GM21423 (cell line): ENCODE measurements around the gene CD300LG.
"Not testable (repeated sequence)": the region's sequence is repeated elsewhere in the genome, so short reads cannot be mapped to it uniquely, and the experiment has no call there.

ENCODE experiments used
- ATAC-seq: cut with Tn5 transposase; IDR thresholded peaks from one replicate; pipeline ENCODE4 v1.9.1; 2021; ENCODE audit warnings: mild to moderate bottlenecking, moderate library complexity; ENCODE audit not compliant: unreplicated experiment

The CD300LG gene

GRCh38 chr17:43823350-43824084 lies 23.5 kb upstream of the CD300LG start:
- ATAC-seq = no peak

GRCh38 chr17:43825567-43825966 lies 21.4 kb upstream of the CD300LG start:
- ATAC-seq = no peak

GRCh38 chr17:43826206-43826605 lies 20.8 kb upstream of the CD300LG start:
- no peak for ATAC-seq

GRCh38 chr17:43827596-43827995 lies 19.4 kb upstream of the CD300LG start:
- no peak for ATAC-seq

- ATAC-seq = no peak
Measured at GRCh38 chr17:43829738-43830137, 17.2 kb upstream of the CD300LG start.

- ATAC-seq = no peak
Measured at GRCh38 chr17:43830510-43831140, 16.4 kb upstream of the CD300LG start.

GRCh38 chr17:43831633-43832032 lies 15.3 kb upstream of the CD300LG start:
- no peak for ATAC-seq

- ATAC-seq = no peak
Measured at GRCh38 chr17:43832168-43832975, 14.6 kb upstream of the CD300LG start.

- no peak for ATAC-seq
Measured at GRCh38 chr17:43832976-43833829, 13.8 kb upstream of the CD300LG start, which contains the start of gene MPP3. Gene MPP3, minus strand, starts transcription at chr17:43833146. Its CDS starts 1,240 bp downstream, at chr17:43831906.

GRCh38 chr17:43834106-43834505 lies 12.9 kb upstream of the CD300LG start:
- ATAC-seq = no peak

- ATAC-seq = no peak
Measured at GRCh38 chr17:43839670-43840108, 7.3 kb upstream of the CD300LG start.

- ATAC-seq = no peak
Measured at GRCh38 chr17:43840814-43841213, 6.2 kb upstream of the CD300LG start.

- ATAC-seq = no peak
Measured at GRCh38 chr17:43841282-43841681, 5.7 kb upstream of the CD300LG start.

GRCh38 chr17:43842091-43842974 lies 4.6 kb upstream of the CD300LG start:
- not testable (repeated sequence) for ATAC-seq

- no peak for ATAC-seq
Measured at GRCh38 chr17:43842975-43843325, 4.0 kb upstream of the CD300LG start.

GRCh38 chr17:43844241-43844640 lies 2.7 kb upstream of the CD300LG start:
- ATAC-seq = no peak

- ATAC-seq = no peak
Measured at GRCh38 chr17:43845766-43846165, 1.2 kb upstream of the CD300LG start.

GRCh38 chr17:43846221-43846712 lies 709 bp upstream of the CD300LG start:
- ATAC-seq = no peak

- ATAC-seq = no peak
Measured at GRCh38 chr17:43848601-43849000, 1.6 kb downstream of the CD300LG start.

GRCh38 chr17:43849116-43849515 lies 2.1 kb downstream of the CD300LG start:
- no peak for ATAC-seq
